DOHH2 (cell line): ENCODE data around the gene GNAO1.

Source experiments
- H3F3A ChIP-seq: fragments of 200-600 bp; sonication (generic), shearing (Covaris generic); 2 replicates; pipeline ENCODE4 v1.6.0; 2016; ENCODE audit warnings: antibody characterized with exemption, mild to moderate bottlenecking; ENCODE audit not compliant: control insufficient read depth, insufficient read depth
- H3K27ac ChIP-seq: fragments of 200-600 bp; sonication (generic); 2 replicates; pipeline ENCODE4 v1.5.1; 2014; ENCODE audit warnings: low read depth, mild to moderate bottlenecking, low read length, moderate library complexity
- H3K27me3 ChIP-seq: fragments of 200-600 bp; sonication (generic); 2 replicates; pipeline ENCODE4 v1.6.1; 2014; ENCODE audit warnings: mild to moderate bottlenecking, low read length, mixed read lengths; ENCODE audit not compliant: control insufficient read depth
- H3K36me3 ChIP-seq: fragments of 200-600 bp; sonication (generic); 2 replicates; pipeline ENCODE4 v1.6.1; 2014; ENCODE audit warnings: mild to moderate bottlenecking, low read length, moderate library complexity, mixed read lengths; ENCODE audit not compliant: control insufficient read depth
- H3K4me1 ChIP-seq: fragments of 200-600 bp; sonication (generic); 2 replicates; pipeline ENCODE4 v1.6.1; 2014; ENCODE audit warnings: mild to moderate bottlenecking, low read length, mixed read lengths; ENCODE audit not compliant: control insufficient read depth
- H3K4me2 ChIP-seq: fragments of 200-600 bp; sonication (generic); 2 replicates; pipeline ENCODE4 v1.6.0; 2014; ENCODE audit warnings: mild to moderate bottlenecking, low read length, moderate library complexity
- H3K4me3 ChIP-seq: fragments of 200-600 bp; sonication (generic); 2 replicates; pipeline ENCODE4 v1.5.1; 2014; ENCODE audit warnings: mild to moderate bottlenecking, low read length, mixed read lengths
- H3K79me2 ChIP-seq: fragments of 200-600 bp; sonication (generic); 2 replicates; pipeline ENCODE4 v1.6.1; 2014; ENCODE audit warnings: mild to moderate bottlenecking, low read length, mixed read lengths; ENCODE audit not compliant: control insufficient read depth
- H3K9me2 ChIP-seq: fragments of 200-600 bp; sonication (generic); replicated peaks from 2 replicates; pipeline ENCODE4 v1.6.1; 2014; ENCODE audit warnings: mild to moderate bottlenecking, low read length, mixed read lengths; ENCODE audit not compliant: control insufficient read depth
- H3K9me3 ChIP-seq: fragments of 200-600 bp; sonication (generic); 2 replicates; pipeline ENCODE4 v1.6.1; 2014; ENCODE audit warnings: antibody characterized with exemption, low read length, mixed read lengths; ENCODE audit not compliant: control insufficient read depth, insufficient read depth
- H4K20me1 ChIP-seq: fragments of 200-600 bp; sonication (generic); 2 replicates; pipeline ENCODE4 v1.6.0; 2014; ENCODE audit warnings: low read depth, mild to moderate bottlenecking, antibody characterized with exemption, low read length, moderate library complexity; ENCODE audit not compliant: control insufficient read depth, insufficient read depth
- CTCF ChIP-seq: fragments of 200-600 bp; sonication (generic); IDR thresholded peaks from one replicate; pipeline ENCODE4 v1.5.1; 2014; ENCODE audit warnings: antibody characterized with exemption, mild to moderate bottlenecking, low read depth, low read length; ENCODE audit not compliant: poor library complexity, severe bottlenecking
- EZH2phosphoT487 ChIP-seq: fragments of 200-600 bp; sonication (generic); IDR thresholded peaks from 2 replicates; pipeline ENCODE4 v1.6.1; 2017; ENCODE audit warnings: borderline replicate concordance, mild to moderate bottlenecking, antibody characterized with exemption, low read length, moderate library complexity, mixed read lengths

Gene GNAO1

GRCh38 chr16:56349711-56350161 is 158.4 kb downstream of the GNAO1 start:
- H3K4me2 ChIP-seq, result no peak overlapping the region
- H3K27ac ChIP-seq, result no peak overlapping the region
- no peaks in the 10 kb centered on the region for H3K79me2 ChIP-seq
- no peaks in the 10 kb centered on the region for H3K36me3 ChIP-seq
- H3K27me3 ChIP-seq, result peaks cover 3% of the 10 kb centered on the region; the same call in 1 of the 2 replicates
- no peak for TF ChIP-seq EZH2phosphoT487
- TF ChIP-seq CTCF, result no peak
- H3F3A ChIP-seq, result no peaks in the 10 kb centered on the region
- H3K4me1 ChIP-seq, result no peaks in the 10 kb centered on the region
- H3K4me3 ChIP-seq, result no peak overlapping the region
- no peaks in the 10 kb centered on the region for H3K9me3 ChIP-seq
- no peaks in the 10 kb centered on the region for H3K9me2 ChIP-seq
- no peaks in the 10 kb centered on the region for H4K20me1 ChIP-seq

- H3K4me1 ChIP-seq, result no peaks in the 10 kb centered on the region
- no peaks in the 10 kb centered on the region for H4K20me1 ChIP-seq
- no peak overlapping the region for H3K4me2 ChIP-seq
- H3K36me3 ChIP-seq, result no peaks in the 10 kb centered on the region
- no peaks in the 10 kb centered on the region for H3K79me2 ChIP-seq
- TF ChIP-seq EZH2phosphoT487, result no peak
- TF ChIP-seq CTCF, result no peak
- H3F3A ChIP-seq, result no peaks in the 10 kb centered on the region
- H3K27me3 ChIP-seq, result peaks cover 3% of the 10 kb centered on the region; the same call in 1 of the 2 replicates
- no peaks in the 10 kb centered on the region for H3K9me2 ChIP-seq
- no peaks in the 10 kb centered on the region for H3K9me3 ChIP-seq
- no peak overlapping the region for H3K27ac ChIP-seq
- H3K4me3 ChIP-seq, result no peak overlapping the region
Measured at GRCh38 chr16:56350491-56351405, 159.5 kb downstream of the GNAO1 start.

GRCh38 chr16:56351481-56351880 is 160.2 kb downstream of the GNAO1 start:
- Histone ChIP-seq H3F3A (no peaks in the 10 kb centered on the region), H3K36me3 (no peaks in the 10 kb centered on the region), H3K4me2 (no peak overlapping the region), H3K27me3 (peaks cover 3% of the 10 kb centered on the region; the same call in 1 of the 2 replicates), H3K9me3 (no peaks in the 10 kb centered on the region), H4K20me1 (no peaks in the 10 kb centered on the region), H3K27ac (no peak overlapping the region), H3K79me2 (no peaks in the 10 kb centered on the region), H3K9me2 (no peaks in the 10 kb centered on the region), H3K4me3 (no peak overlapping the region), H3K4me1 (peaks cover 5% of the 10 kb centered on the region)
- TF ChIP-seq CTCF, result no peak
- no peak for TF ChIP-seq EZH2phosphoT487
